Ramos (cell line): ENCODE data around the gene XDH.

Source experiments
- in situ Hi-C: fragments of 300-500 bp; cut with MboI; formaldehyde crosslinking; loops from one replicate; pipeline ENCODE4 v1.14.3; 2022; ENCODE audit warnings: low sequenced_read_pairs; ENCODE audit not compliant: unreplicated experiment

XDH gene

GRCh38 chr2:31372097-31372496 lies 42.4 kb downstream of the XDH start:
- in situ Hi-C loops = no loop called here

GRCh38 chr2:31371691-31372090 lies 42.9 kb downstream of the XDH start:
- in situ Hi-C loops = no loop called here

- in situ Hi-C loops = no loop called here
These were observed 47.8 kb downstream of the XDH start for GRCh38 chr2:31366733-31367132.

GRCh38 chr2:31365834-31366505 lies 48.6 kb downstream of the XDH start:
- in situ Hi-C loops = no loop called here

- in situ Hi-C loops = no loop called here
These were observed 49.2 kb downstream of the XDH start for GRCh38 chr2:31365348-31365747.

- in situ Hi-C loops = no loop called here
These were observed 50.4 kb downstream of the XDH start for GRCh38 chr2:31363956-31364750.

- in situ Hi-C loops = no loop called here
These were observed 52.0 kb downstream of the XDH start for GRCh38 chr2:31362581-31362980.

GRCh38 chr2:31359229-31359628 lies 55.3 kb downstream of the XDH start:
- in situ Hi-C loops = no loop called here

GRCh38 chr2:31354837-31355236 lies 59.7 kb downstream of the XDH start:
- in situ Hi-C loops = no loop called here

- in situ Hi-C loops = no loop called here
These were observed 61.4 kb downstream of the XDH start for GRCh38 chr2:31353179-31353578.

GRCh38 chr2:31349684-31350083 lies 64.9 kb downstream of the XDH start:
- in situ Hi-C loops = loop anchor here (25.0 kb wide), 1 partner anchor 1187 kb away; no protein-coding TSS in a partner anchor

GRCh38 chr2:31349160-31349559 lies 65.4 kb downstream of the XDH start:
- in situ Hi-C loops = loop anchor here (25.0 kb wide), 1 partner anchor 1187 kb away; no protein-coding TSS in a partner anchor

GRCh38 chr2:31348618-31349017 lies 65.9 kb downstream of the XDH start:
- in situ Hi-C loops = loop anchor here (25.0 kb wide), 1 partner anchor 1186 kb away; no protein-coding TSS in a partner anchor

- in situ Hi-C loops = loop anchor here (25.0 kb wide), 1 partner anchor 1185 kb away; no protein-coding TSS in a partner anchor
These were observed 66.8 kb downstream of the XDH start for GRCh38 chr2:31347750-31348149.

GRCh38 chr2:31347319-31347718 lies 67.2 kb downstream of the XDH start:
- in situ Hi-C loops = loop anchor here (25.0 kb wide), 1 partner anchor 1185 kb away; no protein-coding TSS in a partner anchor

GRCh38 chr2:31344447-31344846 lies 70.1 kb downstream of the XDH start:
- in situ Hi-C loops = loop anchor here (25.0 kb wide), 1 partner anchor 1182 kb away; no protein-coding TSS in a partner anchor

- in situ Hi-C loops = loop anchor here (25.0 kb wide), 1 partner anchor 1179 kb away; no protein-coding TSS in a partner anchor
These were observed 73.2 kb downstream of the XDH start for GRCh38 chr2:31341351-31341750.

- in situ Hi-C loops = loop anchor here (5.0 to 25.0 kb wide), 2 partner anchors 622 to 1177 kb away; no protein-coding TSS in a partner anchor
These were observed 74.8 kb downstream of the XDH start for GRCh38 chr2:31339696-31340095.

- in situ Hi-C loops = loop anchor here (5.0 to 25.0 kb wide), 2 partner anchors 621 to 1176 kb away; no protein-coding TSS in a partner anchor
These were observed 76.7 kb downstream of the XDH start for GRCh38 chr2:31337860-31338259.

GRCh38 chr2:31337197-31337596 lies 77.3 kb downstream of the XDH start:
- in situ Hi-C loops = loop anchor here (5.0 to 25.0 kb wide), 2 partner anchors 620 to 1175 kb away; no protein-coding TSS in a partner anchor
